Thoracic aorta (tissue), 2 donors: ENCODE results near the gene BPIFB6. TPM values are rescaled to one million over a fixed set of nuclear protein-coding genes. Genes with fewer than 3 reads are reported as not detected.

Experiments used
- ATAC-seq: fragments of 150-250 bp; one replicate; pipeline ENCODE4 v1.8.0; 2017; ENCODE audit warnings: low read depth; ENCODE audit not compliant: insufficient number of reproducible peaks, low FRiP score
- DNase-seq: peaks from one replicate; pipeline ENCODE4 v3.0.0-alpha.2; 2020; ENCODE audit warnings: low spot score
- H3K27ac ChIP-seq, 2 donors: fragments of 200-600 bp; sonication (generic); 1 replicate in 1 of 2; 2 replicates in 1 of 2; pipeline ENCODE4 v1.5.1; 2016; ENCODE audit warnings: mild to moderate bottlenecking in 2 of 2, moderate library complexity in 2 of 2
- H3K27me3 ChIP-seq: fragments of 200-600 bp; sonication (generic); replicated peaks from 2 replicates; pipeline ENCODE4 v1.6.0; 2016; ENCODE audit warnings: mild to moderate bottlenecking; ENCODE audit not compliant: insufficient read depth
- H3K36me3 ChIP-seq: fragments of 200-600 bp; sonication (generic); one replicate; pipeline ENCODE4 v1.5.1; 2016
- H3K4me1 ChIP-seq, 2 donors: fragments of 200-600 bp; sonication (generic); 1 replicate in 1 of 2; 2 replicates in 1 of 2; pipeline versions ENCODE4 v1.5.1 to v1.6.0; 2016; ENCODE audit warnings: low read depth in 2 of 2, mild to moderate bottlenecking in 1 of 2; ENCODE audit not compliant: control insufficient read depth in 1 of 2
- H3K4me3 ChIP-seq: fragments of 200-600 bp; sonication (generic); 2 replicates; pipeline ENCODE4 v1.5.1; 2016; ENCODE audit warnings: mild to moderate bottlenecking
- H3K9me3 ChIP-seq: fragments of 200-600 bp; sonication (generic); 2 replicates; pipeline ENCODE4 v1.5.1; 2016
- CTCF ChIP-seq: fragments of 200-600 bp; sonication (generic); IDR thresholded peaks from one replicate; pipeline ENCODE4 v1.5.1; 2019; ENCODE audit warnings: antibody characterized with exemption
- total RNA-seq, 2 donors: library from RNA; depleted of rRNA; stranded (reverse); fragments of >200 nt; gene quantifications; one replicate each; pipeline versions ENCODE4 v1.1.0 to v1.2.3, GENCODE V29; 2016

BPIFB6 gene
- total RNA-seq, 2 donors from 2014 or later = not detected

GRCh38 chr20:33019465-33020277 is 11.8 kb upstream of the BPIFB6 start:
- DNase-seq = no peak
- no peaks in the 10 kb centered on the region for H3K9me3 ChIP-seq
- TF ChIP-seq CTCF = no peak
- no peaks in the 10 kb centered on the region for H3K4me1 ChIP-seq
- no peak overlapping the region for H3K27ac ChIP-seq
- H3K4me3 ChIP-seq = no peak overlapping the region
- H3K36me3 ChIP-seq = no peaks in the 10 kb centered on the region
- H3K27me3 ChIP-seq = no peaks in the 10 kb centered on the region
- no peak for ATAC-seq

- ATAC-seq = no peak
- H3K27ac ChIP-seq = no peak overlapping the region
- no peak overlapping the region for H3K4me3 ChIP-seq
- H3K9me3 ChIP-seq = no peaks in the 10 kb centered on the region
- H3K27me3 ChIP-seq = no peaks in the 10 kb centered on the region
- H3K36me3 ChIP-seq = no peaks in the 10 kb centered on the region
- no peaks in the 10 kb centered on the region for H3K4me1 ChIP-seq
- DNase-seq = no peak
- TF ChIP-seq CTCF = no peak
Measured at GRCh38 chr20:33020278-33021161, 10.9 kb upstream of the BPIFB6 start.

GRCh38 chr20:33021879-33022278 is 9.6 kb upstream of the BPIFB6 start:
- TF ChIP-seq CTCF = no peak
- no peaks in the 10 kb centered on the region for H3K27me3 ChIP-seq
- no peak overlapping the region for H3K27ac ChIP-seq
- no peaks in the 10 kb centered on the region for H3K36me3 ChIP-seq
- H3K4me3 ChIP-seq = no peak overlapping the region
- DNase-seq = no peak
- no peak for ATAC-seq
- no peaks in the 10 kb centered on the region for H3K9me3 ChIP-seq
- H3K4me1 ChIP-seq = no peaks in the 10 kb centered on the region

- Histone ChIP-seq H3K36me3 (no peaks in the 10 kb centered on the region), H3K4me1 (no peaks in the 10 kb centered on the region), H3K27ac (no peak overlapping the region), H3K4me3 (no peak overlapping the region), H3K27me3 (no peaks in the 10 kb centered on the region), H3K9me3 (no peaks in the 10 kb centered on the region)
- ATAC-seq = no peak
- DNase-seq = no peak
- TF ChIP-seq CTCF = no peak
Measured at GRCh38 chr20:33022289-33022688, 9.2 kb upstream of the BPIFB6 start.

GRCh38 chr20:33022694-33023438 is 8.6 kb upstream of the BPIFB6 start:
- Histone ChIP-seq H3K9me3 (no peaks in the 10 kb centered on the region), H3K4me3 (no peak overlapping the region), H3K4me1 (no peaks in the 10 kb centered on the region), H3K27ac (no peak overlapping the region), H3K36me3 (no peaks in the 10 kb centered on the region), H3K27me3 (no peaks in the 10 kb centered on the region)
- no peak for TF ChIP-seq CTCF
- ATAC-seq (no peak), DNase-seq (no peak)
